Measurements from ENCODE around the gene MAN2A1. TPM values are rescaled to one million over a fixed set of nuclear protein-coding genes. Genes with fewer than 3 reads are reported as not detected.

Gene MAN2A1
- total RNA-seq, 1 experiment from 2014 or later, result 78.0 TPM

DNA sequence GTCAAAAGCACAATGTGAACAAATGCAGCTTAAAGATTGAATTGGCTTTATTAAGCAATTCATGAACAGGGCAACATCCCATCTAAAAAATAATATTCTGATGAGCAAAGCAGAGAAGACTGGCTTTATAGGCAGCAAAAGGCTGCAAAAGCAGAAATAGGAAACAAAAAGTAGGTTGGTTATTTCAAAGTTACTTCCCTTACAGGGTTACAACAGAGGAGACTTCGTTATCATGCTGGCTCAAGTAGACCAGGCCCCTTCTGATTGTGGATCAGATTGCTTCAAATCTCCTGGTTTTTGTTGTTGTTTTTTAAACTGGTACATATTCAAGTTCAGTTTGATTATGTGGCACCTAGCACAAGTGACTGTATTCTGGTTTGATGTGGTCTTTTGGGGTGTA lies 73.1 kb downstream of the MAN2A1 start:
- Histone ChIP-seq H2AFZ (ENCODE audit: low read length) (no peak overlapping the region), H3K79me2 (ENCODE audit: insufficient read depth, low read length) (peaks cover 2% of the 10 kb centered on the region; the same call in 1 of the 2 replicates), H3K4ac (ENCODE audit: low read depth, low read length) (no peak overlapping the region), H3K56ac (ENCODE audit: insufficient read length, low read depth, low read length) (no peak overlapping the region), H2BK20ac (ENCODE audit: low read depth, low read length, poor library complexity, severe bottlenecking) (no peak overlapping the region), H3K14ac (ENCODE audit: insufficient read depth, low read length) (no peak overlapping the region), H3K9ac (ENCODE audit: extremely low read depth, insufficient read length, low read length) (no peak overlapping the region), H3K23ac (ENCODE audit: insufficient read length, low read depth, low read length) (no peak overlapping the region), H3K79me1 (ENCODE audit: insufficient read depth, low read depth, low read length, poor library complexity, severe bottlenecking) (no peaks in the 10 kb centered on the region), H2BK12ac (ENCODE audit: insufficient read length, low read depth, low read length) (no peak overlapping the region), H3K4me2 (ENCODE audit: insufficient read depth, insufficient read length, low read length) (no peak overlapping the region), H2BK5ac (ENCODE audit: insufficient read length, low read length) (no peak overlapping the region), H3T11ph (ENCODE audit: low read length) (no peak overlapping the region), H3K23me2 (ENCODE audit: insufficient read length, low read depth, low read length, poor library complexity, severe bottlenecking) (no peaks in the 10 kb centered on the region), H4K20me1 (ENCODE audit: control insufficient read depth, insufficient read depth, insufficient read length) (no peaks in the 10 kb centered on the region), H2BK15ac (ENCODE audit: low read depth, low read length) (no peak overlapping the region), H4K5ac (ENCODE audit: insufficient read length, low read depth, low read length) (no peak overlapping the region), H3K9me3 (ENCODE audit: control insufficient read depth, low read depth, low read length) (no peaks in the 10 kb centered on the region), H3K27ac (ENCODE audit: insufficient read length, low read depth, low read length) (no peak overlapping the region), H4K91ac (ENCODE audit: insufficient read length, low read depth, low read length) (no peak overlapping the region), H3K18ac (ENCODE audit: insufficient read length, low read depth, low read length) (no peak overlapping the region), H3K4me1 (ENCODE audit: insufficient read depth, low read length) (no peaks in the 10 kb centered on the region), H2BK120ac (ENCODE audit: low read depth, low read length, poor library complexity, severe bottlenecking) (no peak overlapping the region), H3K27me3 (ENCODE audit: insufficient read depth, low read length) (no peaks in the 10 kb centered on the region), H2AK5ac (ENCODE audit: insufficient read length, low read length) (no peak overlapping the region), H4K8ac (replicated peaks; ENCODE audit: insufficient read length, low read depth, low read length) (no peak overlapping the region)
- WGBS (ENCODE audit: extremely low coverage, insufficient read length, low lambda C conversion rate), result no CpG with 5 or more reads among the region's 1 CpG
- Mint-ChIP-seq H3K9me3 (peaks cover 4 to 6% of the 10 kb centered on the region in 2 experiments; a peak in 3 of 5 replicates), H3K36me3 (ENCODE audit: insufficient read depth in 1 of 3, low read depth in 3 of 3) (peaks cover 25 to 38% (median 34%) of the 10 kb centered on the region in 3 experiments), H3K4me1 (peaks cover 0 to 5% of the 10 kb centered on the region in 2 experiments; a peak in 3 of 4 replicates), H3K27ac (no peak overlapping the region), H3K27me3 (ENCODE audit: low read depth) (no peaks in the 10 kb centered on the region), H3K4me3 (no peak overlapping the region)
- TF ChIP-seq, protein P1, sequence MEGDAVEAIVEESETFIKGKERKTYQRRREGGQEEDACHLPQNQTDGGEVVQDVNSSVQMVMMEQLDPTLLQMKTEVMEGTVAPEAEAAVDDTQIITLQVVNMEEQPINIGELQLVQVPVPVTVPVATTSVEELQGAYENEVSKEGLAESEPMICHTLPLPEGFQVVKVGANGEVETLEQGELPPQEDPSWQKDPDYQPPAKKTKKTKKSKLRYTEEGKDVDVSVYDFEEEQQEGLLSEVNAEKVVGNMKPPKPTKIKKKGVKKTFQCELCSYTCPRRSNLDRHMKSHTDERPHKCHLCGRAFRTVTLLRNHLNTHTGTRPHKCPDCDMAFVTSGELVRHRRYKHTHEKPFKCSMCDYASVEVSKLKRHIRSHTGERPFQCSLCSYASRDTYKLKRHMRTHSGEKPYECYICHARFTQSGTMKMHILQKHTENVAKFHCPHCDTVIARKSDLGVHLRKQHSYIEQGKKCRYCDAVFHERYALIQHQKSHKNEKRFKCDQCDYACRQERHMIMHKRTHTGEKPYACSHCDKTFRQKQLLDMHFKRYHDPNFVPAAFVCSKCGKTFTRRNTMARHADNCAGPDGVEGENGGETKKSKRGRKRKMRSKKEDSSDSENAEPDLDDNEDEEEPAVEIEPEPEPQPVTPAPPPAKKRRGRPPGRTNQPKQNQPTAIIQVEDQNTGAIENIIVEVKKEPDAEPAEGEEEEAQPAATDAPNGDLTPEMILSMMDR (conservative IDR thresholded peaks at IDR 0.05), result no peak
- no peak for DNase-seq

Data from H9 (cell line).